ENCODE results near the gene TCF7L1. TPM values are rescaled to one million over a fixed set of nuclear protein-coding genes. Genes with fewer than 3 reads are reported as not detected.

TCF7L1 gene
- total RNA-seq, 2 donors from 2014 or later: 71.9 to 73.3 TPM

DNA sequence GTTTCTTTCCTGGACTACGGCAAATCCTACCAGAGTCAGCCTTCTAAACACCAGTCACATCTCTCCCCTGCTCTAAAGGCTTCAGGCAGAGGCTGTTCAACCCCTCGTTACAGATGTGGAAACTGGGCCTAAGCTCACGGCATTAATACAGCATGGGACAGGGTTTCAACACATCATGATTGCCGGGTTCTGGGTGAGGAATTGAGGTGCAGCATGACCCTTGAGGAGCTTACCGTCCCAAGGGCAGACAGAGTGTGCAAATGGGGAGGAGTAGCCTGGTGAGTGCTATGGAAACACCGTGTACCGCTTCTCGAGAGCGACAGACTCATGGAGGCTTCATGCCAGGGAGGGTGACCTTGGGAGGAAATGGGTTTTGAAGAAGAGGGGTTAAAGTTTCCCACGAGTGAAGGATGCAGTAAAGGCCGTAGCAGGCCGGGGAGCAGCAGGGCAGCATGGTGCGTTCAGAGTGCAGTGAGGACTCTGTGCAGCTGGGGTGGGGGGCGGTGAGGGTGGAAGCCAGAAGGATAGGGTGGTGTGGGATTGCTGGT is 143.5 kb downstream of the TCF7L1 start:
- peaks cover 19% of the 10 kb centered on the region for H3K4me1 Mint-ChIP-seq
- no peak overlapping the region for H3K27ac ChIP-seq (ENCODE audit: low read depth, low read length)
- TF ChIP-seq, protein P1, sequence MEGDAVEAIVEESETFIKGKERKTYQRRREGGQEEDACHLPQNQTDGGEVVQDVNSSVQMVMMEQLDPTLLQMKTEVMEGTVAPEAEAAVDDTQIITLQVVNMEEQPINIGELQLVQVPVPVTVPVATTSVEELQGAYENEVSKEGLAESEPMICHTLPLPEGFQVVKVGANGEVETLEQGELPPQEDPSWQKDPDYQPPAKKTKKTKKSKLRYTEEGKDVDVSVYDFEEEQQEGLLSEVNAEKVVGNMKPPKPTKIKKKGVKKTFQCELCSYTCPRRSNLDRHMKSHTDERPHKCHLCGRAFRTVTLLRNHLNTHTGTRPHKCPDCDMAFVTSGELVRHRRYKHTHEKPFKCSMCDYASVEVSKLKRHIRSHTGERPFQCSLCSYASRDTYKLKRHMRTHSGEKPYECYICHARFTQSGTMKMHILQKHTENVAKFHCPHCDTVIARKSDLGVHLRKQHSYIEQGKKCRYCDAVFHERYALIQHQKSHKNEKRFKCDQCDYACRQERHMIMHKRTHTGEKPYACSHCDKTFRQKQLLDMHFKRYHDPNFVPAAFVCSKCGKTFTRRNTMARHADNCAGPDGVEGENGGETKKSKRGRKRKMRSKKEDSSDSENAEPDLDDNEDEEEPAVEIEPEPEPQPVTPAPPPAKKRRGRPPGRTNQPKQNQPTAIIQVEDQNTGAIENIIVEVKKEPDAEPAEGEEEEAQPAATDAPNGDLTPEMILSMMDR (conservative IDR thresholded peaks at IDR 0.05): no peak

DNA sequence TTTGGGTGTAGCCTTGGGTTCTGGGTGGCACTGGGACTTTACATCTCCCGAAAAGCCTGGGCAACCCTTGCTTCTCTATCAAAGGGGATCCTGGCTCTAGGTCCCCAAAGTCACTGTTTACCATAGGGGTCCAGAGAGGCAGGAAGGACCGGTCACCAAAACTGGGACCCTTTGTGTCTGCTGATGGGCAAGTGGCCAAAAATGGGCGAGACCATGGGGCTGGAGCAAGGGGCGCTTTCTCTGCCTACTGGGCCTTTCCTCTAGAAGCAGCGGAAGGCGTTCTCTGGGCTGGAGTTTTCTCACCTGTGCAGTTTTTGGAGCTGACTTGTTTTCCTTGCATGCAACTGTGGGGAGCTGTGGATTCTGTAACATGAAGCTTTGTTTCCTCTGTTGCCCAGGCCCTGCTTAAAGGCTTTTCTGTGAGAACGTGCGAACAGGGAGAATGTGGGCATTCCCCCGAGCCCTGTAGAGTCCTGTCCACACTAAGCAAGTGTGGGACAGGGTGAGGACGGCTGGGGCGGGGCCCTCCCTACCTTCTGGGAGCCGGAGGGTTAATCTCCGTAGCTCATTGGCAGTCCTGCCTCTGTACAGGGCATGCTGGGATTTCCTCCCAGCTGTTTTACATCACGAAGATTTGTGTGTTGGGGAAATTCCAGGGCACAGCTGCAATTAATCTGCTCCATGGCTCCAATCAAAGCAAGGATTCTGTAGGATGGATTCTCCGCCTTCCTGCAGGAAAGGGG is 144.4 kb downstream of the TCF7L1 start:
- peaks cover 17% of the 10 kb centered on the region for H3K36me3 Mint-ChIP-seq (ENCODE audit: low read depth)
- no peaks in the 10 kb centered on the region for H3K9me3 Mint-ChIP-seq
- Histone ChIP-seq H3K36me3 (ENCODE audit: control insufficient read depth, insufficient read depth, low read length) (peaks cover 9% of the 10 kb centered on the region), H3K27ac (ENCODE audit: low read depth, low read length) (no peak overlapping the region), H3K27me3 (ENCODE audit: control insufficient read depth, insufficient read depth, low read length, poor library complexity, severe bottlenecking) (no peaks in the 10 kb centered on the region), H3K4me3 (ENCODE audit: low read length) (no peak overlapping the region), H3K4me1 (ENCODE audit: control insufficient read depth, insufficient read depth, low read length) (peaks cover 6% of the 10 kb centered on the region), H3K9ac (ENCODE audit: extremely low read depth, low read length, poor library complexity, severe bottlenecking) (no peak overlapping the region), H3K9me3 (ENCODE audit: control insufficient read depth, low read length) (no peaks in the 10 kb centered on the region)
- 83 to 87% methylated on average over 9 to 15 of the region's 15 CpGs for WGBS, 2 experiments (ENCODE audit: insufficient coverage in 1 of 2, insufficient read length in 1 of 2)
- H3K4me3 Mint-ChIP-seq: no peak overlapping the region
- H3K4me1 Mint-ChIP-seq: peaks cover 18% of the 10 kb centered on the region
- TF ChIP-seq, protein P1 (conservative IDR thresholded peaks at IDR 0.05): no peak
- H3K27ac Mint-ChIP-seq: peak overlapping the region; percentile 25
- H3K27me3 Mint-ChIP-seq (ENCODE audit: insufficient read depth): no peaks in the 10 kb centered on the region
- no peak for DNase-seq

More for the DNA sequence above, 143.5 kb downstream of the TCF7L1 start:
- Mint-ChIP-seq H3K36me3 (ENCODE audit: low read depth) (peaks cover 15% of the 10 kb centered on the region), H3K9me3 (no peaks in the 10 kb centered on the region), H3K4me3 (no peak overlapping the region), H3K27ac (peak overlapping the region; percentile 6), H3K27me3 (ENCODE audit: insufficient read depth) (no peaks in the 10 kb centered on the region)
- peaks cover 6% of the 10 kb centered on the region for H3K36me3 ChIP-seq (ENCODE audit: control insufficient read depth, insufficient read depth, low read length)
- no peak overlapping the region for H3K4me3 ChIP-seq (ENCODE audit: low read length)
- H3K4me1 ChIP-seq (ENCODE audit: control insufficient read depth, insufficient read depth, low read length): peaks cover 6% of the 10 kb centered on the region
- no peak for DNase-seq
- no peaks in the 10 kb centered on the region for H3K27me3 ChIP-seq (ENCODE audit: control insufficient read depth, insufficient read depth, low read length, poor library complexity, severe bottlenecking)
- no peaks in the 10 kb centered on the region for H3K9me3 ChIP-seq (ENCODE audit: control insufficient read depth, low read length)
- no peak overlapping the region for H3K9ac ChIP-seq (ENCODE audit: extremely low read depth, low read length, poor library complexity, severe bottlenecking)
- 92 to 98% methylated on average over 8 to 14 of the region's 14 CpGs for WGBS, 2 experiments (ENCODE audit: insufficient coverage in 1 of 2, insufficient read length in 1 of 2)

DNA sequence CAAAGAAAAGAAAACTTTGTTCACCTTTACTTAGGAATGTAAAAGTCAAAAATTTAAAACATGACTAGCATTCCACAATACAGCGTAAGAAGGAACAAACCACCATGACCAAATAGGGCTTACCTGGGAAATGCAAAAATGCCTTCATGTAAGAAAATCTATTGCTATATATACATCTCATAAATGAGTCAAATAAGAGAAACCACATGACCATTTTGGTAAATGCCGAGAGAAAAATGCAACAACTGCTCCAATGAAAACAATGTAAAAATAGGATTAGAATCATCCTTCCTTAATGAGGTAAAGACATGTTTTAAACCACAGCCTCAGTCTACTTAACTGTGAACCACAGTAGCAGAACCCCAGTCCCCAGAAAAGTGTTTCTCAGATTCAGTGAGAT is 145.2 kb downstream of the TCF7L1 start:
- H3K9ac ChIP-seq (ENCODE audit: extremely low read depth, low read length, poor library complexity, severe bottlenecking): no peak overlapping the region
- H3K9me3 ChIP-seq (ENCODE audit: control insufficient read depth, low read length): no peaks in the 10 kb centered on the region
- peak overlapping the region; percentile 23 for H3K27ac Mint-ChIP-seq
- H3K4me3 Mint-ChIP-seq: no peak overlapping the region
- no peaks in the 10 kb centered on the region for H3K27me3 ChIP-seq (ENCODE audit: control insufficient read depth, insufficient read depth, low read length, poor library complexity, severe bottlenecking)
- H3K36me3 Mint-ChIP-seq (ENCODE audit: low read depth): peaks cover 24% of the 10 kb centered on the region
- H3K36me3 ChIP-seq (ENCODE audit: control insufficient read depth, insufficient read depth, low read length): peaks cover 12% of the 10 kb centered on the region
- H3K27ac ChIP-seq (ENCODE audit: low read depth, low read length): no peak overlapping the region
- H3K9me3 Mint-ChIP-seq: no peaks in the 10 kb centered on the region
- peaks cover 11% of the 10 kb centered on the region for H3K4me1 Mint-ChIP-seq
- no peak for DNase-seq
- H3K4me3 ChIP-seq (ENCODE audit: low read length): no peak overlapping the region
- WGBS, 2 experiments (ENCODE audit: insufficient coverage in 1 of 2, insufficient read length in 1 of 2): 89% methylated on average over 2 of the region's 2 CpGs; no CpG with 5 or more reads in 1 of the 2 experiments
- H3K27me3 Mint-ChIP-seq (ENCODE audit: insufficient read depth): no peaks in the 10 kb centered on the region
- TF ChIP-seq, protein P1 (conservative IDR thresholded peaks at IDR 0.05): no peak
- peaks cover 6% of the 10 kb centered on the region for H3K4me1 ChIP-seq (ENCODE audit: control insufficient read depth, insufficient read depth, low read length)

Measured in endodermal cell (in vitro differentiated cells).